ENCODE data around the gene MIGA1. TPM values are rescaled to one million over a fixed set of nuclear protein-coding genes. Genes with fewer than 3 reads are reported as not detected.

The MIGA1 gene
- total RNA-seq, 1 experiment from 2014 or later = 14.4 TPM

GRCh38 chr1:77759071-77760028 is 20.1 kb upstream of the MIGA1 start, which contains the start of gene USP33:
TSS of gene USP33 (minus strand) at chr1:77759852. CDS start at chr1:77741697, 18,155 bp downstream.
- H3K4me1 ChIP-seq (ENCODE audit: control insufficient read depth, insufficient read depth, low read length) = peaks cover 11% of the 10 kb centered on the region; the same call in 1 of the 2 replicates
- TF ChIP-seq REST (IDR thresholded peaks at IDR 0.05; ENCODE audit: insufficient read depth in 1 of 2, low read depth in 2 of 2, low read length in 1 of 2) (no peak), SIN3A (IDR thresholded peaks at IDR 0.05; ENCODE audit: borderline replicate concordance, insufficient read depth, low read depth, low read length) (0 out of 2 replicates have a peak, but pooled peaks have one; percentile 51), POLR2AphosphoS5 (IDR thresholded peaks at IDR 0.05; ENCODE audit: low read depth, low read length) (peak; percentile 57; the same call in 1 of the 2 replicates)
- BruUV-seq (replicated peaks) = no TSS peak
- H3K36me3 ChIP-seq (ENCODE audit: control insufficient read depth, insufficient read depth, low read length) = no peaks in the 10 kb centered on the region
- H3K27ac ChIP-seq (ENCODE audit: low read length) = peak within 1 kb of the TSS; percentile 92
- in situ Hi-C loops (cut with HindIII; ENCODE audit: low pct_unique_long_range_greater_than_20kb, low sequenced_read_pairs) (no loop called here), intact Hi-C loops (cut with micrococcal nuclease; ENCODE audit: unreplicated experiment) (no loop called here)
- ATAC-seq (peak; percentile 98), DNase-seq (ENCODE audit: low read depth, low spot score) (no peak)
- peak within 1 kb of the TSS; percentile 70 to 85 for H3K4me3 ChIP-seq (ENCODE audit: low read depth in 2 of 2, low read length in 2 of 2)
- POLR2A ChIA-PET = interaction anchor here (0.6 kb wide), 1 partner anchor 270 kb away, joined by 4 read pairs; no protein-coding TSS in a partner anchor
- H3K9me3 ChIP-seq (ENCODE audit: control insufficient read depth, insufficient read depth, low read depth, low read length) = no peaks in the 10 kb centered on the region
- CTCF ChIA-PET = no interaction called here
- no peaks in the 10 kb centered on the region for H3K27me3 ChIP-seq (ENCODE audit: control insufficient read depth, insufficient read depth, low read length)

GRCh38 chr1:77762072-77762476 is 17.4 kb upstream of the MIGA1 start:
- peaks cover 7% of the 10 kb centered on the region; the same call in 1 of the 2 replicates for H3K4me1 ChIP-seq (ENCODE audit: control insufficient read depth, insufficient read depth, low read length)
- DNase-seq (ENCODE audit: low read depth, low spot score) (no peak), ATAC-seq (no peak)
- no peaks in the 10 kb centered on the region for H3K27me3 ChIP-seq (ENCODE audit: control insufficient read depth, insufficient read depth, low read length)
- BruUV-seq (replicated peaks) = no TSS peak
- no peak for TF ChIP-seq CTCF (IDR thresholded peaks at IDR 0.05)
- no peak for TF ChIP-seq REST (IDR thresholded peaks at IDR 0.05; ENCODE audit: insufficient read depth in 1 of 2, low read depth in 2 of 2, low read length in 1 of 2)
- no peak for TF ChIP-seq TCF7L2 (IDR thresholded peaks at IDR 0.05; ENCODE audit: low read depth, low read length)
- no peak for TF ChIP-seq SIN3A (IDR thresholded peaks at IDR 0.05; ENCODE audit: borderline replicate concordance, insufficient read depth, low read depth, low read length)
- TF ChIP-seq POLR2AphosphoS5 (IDR thresholded peaks at IDR 0.05; ENCODE audit: low read depth, low read length) = no peak
- no peaks in the 10 kb centered on the region for H3K36me3 ChIP-seq (ENCODE audit: control insufficient read depth, insufficient read depth, low read length)
- POLR2A ChIA-PET = no interaction called here
- H3K9me3 ChIP-seq (ENCODE audit: control insufficient read depth, insufficient read depth, low read depth, low read length) = no peaks in the 10 kb centered on the region
- in situ Hi-C loops (cut with HindIII; ENCODE audit: low pct_unique_long_range_greater_than_20kb, low sequenced_read_pairs) (no loop called here), intact Hi-C loops (cut with micrococcal nuclease; ENCODE audit: unreplicated experiment) (no loop called here)
- no peak overlapping the region for H3K4me3 ChIP-seq (ENCODE audit: low read depth in 2 of 2, low read length in 2 of 2)
- CTCF ChIA-PET = no interaction called here
- no peak overlapping the region for H3K27ac ChIP-seq (ENCODE audit: low read length)

All from Panc1 (cell line).